GM19324 (cell line): Measurements from ENCODE around the gene LTC4S.
"Not testable (repeated sequence)": the region's sequence is repeated elsewhere in the genome, so short reads cannot be mapped to it uniquely, and the experiment has no call there.

Source experiments
- ATAC-seq: cut with Tn5 transposase; IDR thresholded peaks from one replicate; pipeline ENCODE4 v1.9.1; 2021; ENCODE audit warnings: mild to moderate bottlenecking, moderate library complexity; ENCODE audit not compliant: unreplicated experiment, low FRiP score

Gene LTC4S

GRCh38 chr5:179793468-179794139, at the start of gene LTC4S:
TSS of gene LTC4S (plus strand) at chr5:179793986. CDS start at chr5:179794081, 95 bp downstream.
- no peak for ATAC-seq

GRCh38 chr5:179744106-179744505, 49.7 kb upstream of the LTC4S start:
- ATAC-seq = not testable (repeated sequence)

- ATAC-seq = no peak
These were observed 46.9 kb upstream of the LTC4S start for GRCh38 chr5:179746872-179747271.

- ATAC-seq = no peak
These were observed 46.0 kb upstream of the LTC4S start for GRCh38 chr5:179747811-179748210.

GRCh38 chr5:179749857-179750508, 43.8 kb upstream of the LTC4S start:
- ATAC-seq = no peak

GRCh38 chr5:179753971-179754370, 39.8 kb upstream of the LTC4S start:
- ATAC-seq = no peak

- no peak for ATAC-seq
These were observed 38.8 kb upstream of the LTC4S start for GRCh38 chr5:179755022-179755421.

- ATAC-seq = no peak
These were observed 34.8 kb upstream of the LTC4S start for GRCh38 chr5:179758955-179759354.

- ATAC-seq = no peak
These were observed 33.9 kb upstream of the LTC4S start for GRCh38 chr5:179759581-179760551.

GRCh38 chr5:179762079-179762780, 31.6 kb upstream of the LTC4S start:
- no peak for ATAC-seq

- ATAC-seq = no peak
These were observed 31.0 kb upstream of the LTC4S start for GRCh38 chr5:179762781-179763176.

GRCh38 chr5:179763215-179763945, 30.4 kb upstream of the LTC4S start:
- no peak for ATAC-seq

GRCh38 chr5:179764056-179764455, 29.7 kb upstream of the LTC4S start:
- no peak for ATAC-seq

GRCh38 chr5:179765400-179765799, 28.4 kb upstream of the LTC4S start:
- ATAC-seq = no peak

- no peak for ATAC-seq
These were observed 27.6 kb upstream of the LTC4S start for GRCh38 chr5:179766021-179766725.

GRCh38 chr5:179766726-179767455, 26.9 kb upstream of the LTC4S start:
- no peak for ATAC-seq

- no peak for ATAC-seq
These were observed 26.2 kb upstream of the LTC4S start for GRCh38 chr5:179767496-179768100.
